HG03439 (cell line): Measurements from ENCODE around the gene CDRT4.

Experiments used
- ATAC-seq: cut with Tn5 transposase; IDR thresholded peaks from one replicate; pipeline ENCODE4 v1.9.1; 2021; ENCODE audit warnings: mild to moderate bottlenecking, moderate library complexity; ENCODE audit not compliant: unreplicated experiment

CDRT4 gene

GRCh38 chr17:15432807-15433611 lies 34.4 kb downstream of the CDRT4 start:
- no peak for ATAC-seq

GRCh38 chr17:15431766-15432165 lies 35.7 kb downstream of the CDRT4 start:
- ATAC-seq = no peak

- no peak for ATAC-seq
Observed at GRCh38 chr17:15431196-15431595, 36.2 kb downstream of the CDRT4 start.

- no peak for ATAC-seq
Observed at GRCh38 chr17:15424521-15424920, 42.9 kb downstream of the CDRT4 start.

- ATAC-seq = no peak
Observed at GRCh38 chr17:15422392-15422965, 44.9 kb downstream of the CDRT4 start.

GRCh38 chr17:15418781-15419180 lies 48.6 kb downstream of the CDRT4 start:
- ATAC-seq = no peak

GRCh38 chr17:15414532-15415306 lies 52.7 kb downstream of the CDRT4 start:
- no peak for ATAC-seq

GRCh38 chr17:15413101-15413771 lies 54.2 kb downstream of the CDRT4 start:
- ATAC-seq = no peak

GRCh38 chr17:15412606-15413005 lies 54.8 kb downstream of the CDRT4 start:
- ATAC-seq = no peak

- ATAC-seq = no peak
Observed at GRCh38 chr17:15411384-15412198, 55.8 kb downstream of the CDRT4 start.

GRCh38 chr17:15409721-15410250 lies 57.6 kb downstream of the CDRT4 start:
- ATAC-seq = no peak

- ATAC-seq = no peak
Observed at GRCh38 chr17:15408803-15409202, 58.6 kb downstream of the CDRT4 start.

GRCh38 chr17:15406081-15406480 lies 61.3 kb downstream of the CDRT4 start:
- no peak for ATAC-seq

GRCh38 chr17:15405058-15405415 lies 62.4 kb downstream of the CDRT4 start:
- no peak for ATAC-seq

- ATAC-seq = no peak
Observed at GRCh38 chr17:15404106-15405057, 63.0 kb downstream of the CDRT4 start.

GRCh38 chr17:15403276-15403939 lies 64.0 kb downstream of the CDRT4 start:
- ATAC-seq = no peak

- no peak for ATAC-seq
Observed at GRCh38 chr17:15399443-15399842, 68.0 kb downstream of the CDRT4 start.

- no peak for ATAC-seq
Observed at GRCh38 chr17:15398736-15399331, 68.6 kb downstream of the CDRT4 start.
